GM19463 (cell line): ENCODE results near the gene FAM131A.

Experiments
- ATAC-seq: cut with Tn5 transposase; IDR thresholded peaks from one replicate; pipeline ENCODE4 v1.9.1; 2021; ENCODE audit warnings: mild to moderate bottlenecking, moderate library complexity; ENCODE audit not compliant: unreplicated experiment

Gene FAM131A

GRCh38 chr3:184375747-184376461 is 38.5 kb downstream of the FAM131A start:
- ATAC-seq = no peak

- ATAC-seq = no peak
These were observed 40.0 kb downstream of the FAM131A start for GRCh38 chr3:184377374-184377773.

GRCh38 chr3:184377882-184378445 is 40.6 kb downstream of the FAM131A start, which contains the start of gene THPO:
TSS of gene THPO (minus strand) at chr3:184378207. CDS start at chr3:184376259, 1,948 bp downstream.
- no peak for ATAC-seq

- ATAC-seq = no peak
These were observed 41.4 kb downstream of the FAM131A start for GRCh38 chr3:184378651-184379357.

GRCh38 chr3:184379358-184380184 is 42.2 kb downstream of the FAM131A start, which contains the start of gene CHRD:
TSS of gene CHRD (plus strand) at chr3:184380054. CDS start at chr3:184380319, 265 bp downstream.
- no peak for ATAC-seq

- no peak for ATAC-seq
These were observed 42.8 kb downstream of the FAM131A start for GRCh38 chr3:184380185-184380626.

- ATAC-seq = no peak
These were observed 43.3 kb downstream of the FAM131A start for GRCh38 chr3:184380627-184381260.

- ATAC-seq = no peak
These were observed 44.1 kb downstream of the FAM131A start for GRCh38 chr3:184381261-184382224.

- no peak for ATAC-seq
These were observed 45.1 kb downstream of the FAM131A start for GRCh38 chr3:184382326-184383032.

- no peak for ATAC-seq
These were observed 45.8 kb downstream of the FAM131A start for GRCh38 chr3:184383033-184383740.

- ATAC-seq = no peak
These were observed 46.9 kb downstream of the FAM131A start for GRCh38 chr3:184384342-184384741.

- ATAC-seq = no peak
These were observed 47.5 kb downstream of the FAM131A start for GRCh38 chr3:184384856-184385422.

- ATAC-seq = no peak
These were observed 48.8 kb downstream of the FAM131A start for GRCh38 chr3:184386047-184386806.

- no peak for ATAC-seq
These were observed 49.8 kb downstream of the FAM131A start for GRCh38 chr3:184387174-184387714.

GRCh38 chr3:184388164-184388935 is 51.0 kb downstream of the FAM131A start:
- no peak for ATAC-seq

- ATAC-seq = no peak
These were observed 51.5 kb downstream of the FAM131A start for GRCh38 chr3:184388936-184389230.
